Left lobe of liver (tissue), 2 donors: ENCODE measurements around the gene IGFL4. TPM values are rescaled to one million over a fixed set of nuclear protein-coding genes. Genes with fewer than 3 reads are reported as not detected.

Experiments used
- ATAC-seq: fragments of 200-7000 bp; cut with Tn5 transposase; one replicate; pipeline ENCODE4 v1.9.1; 2020; ENCODE audit warnings: mild to moderate bottlenecking, moderate library complexity
- DNase-seq: peaks from one replicate; pipeline ENCODE4 v3.0.0-alpha.2; 2020; ENCODE audit warnings: low spot score
- total RNA-seq: library from RNA; stranded (reverse); gene quantifications from one replicate; pipeline ENCODE4 v1.2.1, GENCODE V29; 2021
- donor health status: DM: no; HTN: no; CAD: no; lungs with moderate emphysema.
- donor health status: DM: no; HTN: yes; CAD: no.

IGFL4 gene
- total RNA-seq, 1 donor from 2014 or later: not detected

- ATAC-seq (no peak), DNase-seq (peak; percentile 45)
Observed at GRCh38 chr19:46022431-46023310, 18.1 kb downstream of the IGFL4 start, which contains the start of gene PGLYRP1. Gene PGLYRP1, minus strand, starts transcription at chr19:46023053. Its CDS starts 32 bp downstream, at chr19:46023021.

GRCh38 chr19:46022061-46022430 lies 18.8 kb downstream of the IGFL4 start:
- DNase-seq: no peak
- ATAC-seq: no peak

DNA sequence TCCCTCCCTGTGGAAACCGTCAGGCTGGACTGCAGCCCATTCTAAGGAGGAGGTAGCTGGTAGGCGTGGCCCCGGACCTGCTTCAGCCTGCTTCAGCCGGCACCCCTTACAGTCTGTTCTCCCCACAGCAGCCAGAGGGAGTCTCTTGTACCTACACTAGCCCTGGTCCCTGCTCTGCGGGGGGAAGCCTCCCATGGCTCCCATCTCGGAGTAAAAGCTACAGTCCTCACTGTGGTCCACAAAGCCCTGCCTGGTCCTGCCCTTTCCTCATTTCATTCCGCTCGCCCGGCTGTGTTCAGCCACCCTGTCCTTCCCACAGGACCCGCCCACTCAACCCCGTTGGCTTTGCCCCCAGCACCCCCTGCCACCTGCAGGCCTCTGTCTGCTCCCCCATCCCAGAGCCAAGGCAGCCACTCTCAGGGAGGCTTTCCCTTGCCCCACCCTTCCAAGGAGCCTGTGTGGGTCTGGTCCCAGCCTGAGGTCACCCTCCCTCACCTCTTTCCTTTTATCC lies 19.2 kb downstream of the IGFL4 start:
- ATAC-seq: no peak
- no peak for DNase-seq

DNA sequence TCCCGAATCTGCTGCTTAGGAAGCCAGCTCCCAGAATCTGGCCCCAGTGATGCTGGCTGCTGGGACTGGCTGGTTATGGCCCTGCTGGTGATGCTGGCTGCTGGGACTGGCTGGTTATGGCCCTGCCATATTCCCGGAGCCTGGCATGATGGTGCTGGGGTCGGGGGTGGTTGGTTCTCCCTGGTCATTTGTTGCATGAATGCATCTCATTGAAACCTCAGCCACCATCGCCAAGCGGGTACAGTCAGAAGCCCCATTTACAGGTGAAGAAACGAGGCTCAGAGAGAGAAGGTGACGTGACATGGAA lies 20.0 kb downstream of the IGFL4 start:
- DNase-seq (no peak), ATAC-seq (no peak)

DNA sequence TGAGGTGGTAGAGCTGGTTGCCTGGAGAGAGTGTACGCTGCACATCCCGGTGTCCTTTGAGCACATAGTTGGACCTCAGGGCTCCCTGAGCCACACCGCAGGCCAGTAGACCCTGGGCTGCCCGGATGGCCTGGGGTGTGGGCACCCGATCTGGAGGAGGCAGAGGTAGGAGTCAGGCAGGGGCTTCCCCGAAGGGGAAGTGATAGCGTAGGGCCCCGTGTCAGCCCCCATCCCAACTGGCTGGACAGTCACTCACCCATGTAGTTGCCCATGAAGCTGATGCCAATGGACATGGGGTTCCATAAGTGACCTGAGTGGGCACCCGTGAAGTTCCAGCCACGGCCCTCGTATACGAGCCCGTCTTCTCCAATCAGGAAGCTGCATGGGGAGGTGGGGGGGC lies 21.5 kb downstream of the IGFL4 start:
- ATAC-seq (no peak), DNase-seq (no peak)

GRCh38 chr19:46018729-46019251 lies 22.0 kb downstream of the IGFL4 start:
- DNase-seq (no peak), ATAC-seq (no peak)

DNA sequence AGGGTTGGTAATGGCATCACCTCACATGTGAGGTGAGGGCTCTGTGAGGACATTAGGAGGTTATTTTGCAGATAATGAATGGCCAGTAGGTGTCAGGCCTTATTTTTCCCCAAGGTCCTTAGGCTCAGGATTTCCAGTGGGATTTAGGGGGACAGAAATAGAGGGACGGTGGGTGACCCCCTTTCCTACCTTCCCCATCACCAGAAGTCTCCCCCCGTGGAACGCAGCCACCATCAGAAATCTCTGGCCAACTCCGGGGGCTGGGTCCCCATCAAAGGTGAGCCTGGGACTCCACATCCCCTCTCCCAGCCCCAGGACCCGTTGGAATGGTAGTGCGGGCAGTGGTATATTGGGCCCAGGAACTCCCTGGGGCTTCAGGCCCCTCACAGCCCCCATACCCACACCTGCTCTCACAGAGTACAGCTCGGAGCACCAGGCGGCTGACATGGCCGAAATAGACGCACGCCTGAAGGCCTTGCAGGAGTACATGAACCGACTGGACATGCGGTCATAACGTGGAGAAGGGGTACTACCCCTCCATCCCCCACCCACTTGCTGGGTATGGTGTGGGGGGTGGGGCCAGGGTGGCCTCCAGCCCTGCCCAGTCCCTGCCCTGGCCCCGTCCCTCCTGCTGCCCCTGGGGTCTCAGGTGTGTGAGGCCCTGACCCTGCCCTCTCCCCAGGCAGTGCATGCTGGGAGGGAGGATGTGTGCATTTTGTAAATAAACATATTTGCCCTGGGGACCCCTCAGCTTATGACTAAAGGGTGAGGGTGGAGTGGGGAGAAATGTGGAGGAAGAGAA lies 22.7 kb downstream of the IGFL4 start:
- ATAC-seq (no peak), DNase-seq (no peak)

DNA sequence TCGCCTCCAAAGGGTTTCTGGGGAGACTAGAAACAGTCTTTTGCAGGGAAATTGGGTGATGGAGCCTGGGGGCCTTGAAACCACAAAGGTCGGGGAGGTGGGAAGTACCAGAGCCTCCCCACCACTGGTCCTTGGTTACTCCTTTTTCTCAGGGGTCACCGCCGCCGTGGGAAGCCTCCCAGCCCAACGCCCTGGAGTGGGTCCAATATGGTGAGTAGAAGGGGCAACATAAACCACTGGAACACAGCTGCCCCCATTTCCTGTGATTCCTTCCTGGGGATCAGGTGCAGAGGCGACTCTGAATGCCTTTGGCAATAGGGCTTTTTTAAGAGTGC lies 23.7 kb downstream of the IGFL4 start:
- ATAC-seq (no peak), DNase-seq (no peak)

GRCh38 chr19:46016426-46017094 lies 24.2 kb downstream of the IGFL4 start:
- DNase-seq (peak; percentile 85), ATAC-seq (peak; percentile 90)

GRCh38 chr19:46015687-46016425 lies 24.9 kb downstream of the IGFL4 start:
- DNase-seq (no peak), ATAC-seq (peak; percentile 12)

- ATAC-seq (peak; percentile 66), DNase-seq (peak; percentile 71)
Observed at GRCh38 chr19:46014941-46015686, 25.7 kb downstream of the IGFL4 start.

- ATAC-seq: no peak
- DNase-seq: no peak
Observed at GRCh38 chr19:46014534-46014933, 26.3 kb downstream of the IGFL4 start.

DNA sequence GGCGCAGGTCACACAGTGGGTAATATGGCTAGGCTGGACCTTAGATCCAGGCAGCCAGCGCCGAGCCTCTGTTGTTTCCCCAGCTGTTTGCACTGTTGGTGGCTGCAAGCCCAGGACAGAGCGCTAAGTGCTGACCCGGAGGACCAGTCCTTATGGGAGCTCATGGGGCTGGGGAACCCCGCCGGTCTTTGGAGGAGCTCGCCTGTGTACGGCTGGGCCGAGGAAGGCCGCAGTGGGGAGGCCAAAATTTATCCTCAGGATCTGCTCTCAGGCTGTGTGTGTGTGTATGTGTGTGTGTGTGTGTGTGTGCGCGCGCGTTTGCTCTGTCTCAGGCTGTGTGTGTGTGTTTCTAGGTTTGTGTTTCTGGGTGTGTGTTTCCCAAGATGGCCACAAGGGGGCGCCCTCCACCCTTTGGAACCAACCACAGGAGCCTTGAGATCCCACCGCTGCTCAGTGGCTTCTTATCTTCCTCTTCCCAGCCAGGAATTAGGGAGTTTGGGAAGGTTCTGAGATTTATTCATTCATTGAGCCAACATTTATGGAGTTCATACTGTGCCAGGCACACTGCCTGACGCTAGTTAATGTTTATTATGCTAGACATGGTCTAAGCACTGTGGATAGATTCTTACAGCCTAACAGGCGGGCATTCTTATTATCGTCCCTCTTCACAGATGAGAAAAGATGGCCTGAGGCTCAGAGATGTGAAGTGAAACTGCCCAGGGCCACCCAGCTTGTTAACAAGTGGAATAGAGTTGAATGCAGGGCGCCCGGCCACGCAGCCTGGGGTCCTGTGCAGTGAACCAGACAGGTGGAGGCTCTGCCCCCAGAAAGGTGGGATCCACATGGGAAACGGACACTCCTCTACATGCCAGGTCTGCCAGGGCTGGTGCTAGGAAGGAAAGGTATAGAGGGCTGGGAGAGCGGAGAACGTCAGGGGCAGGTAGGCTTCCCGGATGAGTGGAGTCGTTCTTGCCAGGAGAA lies 31.0 kb downstream of the IGFL4 start:
- ATAC-seq (peak; percentile 92), DNase-seq (peak; percentile 66)

GRCh38 chr19:46006411-46006810 lies 34.4 kb downstream of the IGFL4 start:
- no peak for DNase-seq
- ATAC-seq: no peak

GRCh38 chr19:46002678-46003275 lies 38.0 kb downstream of the IGFL4 start:
- DNase-seq (no peak), ATAC-seq (no peak)

DNA sequence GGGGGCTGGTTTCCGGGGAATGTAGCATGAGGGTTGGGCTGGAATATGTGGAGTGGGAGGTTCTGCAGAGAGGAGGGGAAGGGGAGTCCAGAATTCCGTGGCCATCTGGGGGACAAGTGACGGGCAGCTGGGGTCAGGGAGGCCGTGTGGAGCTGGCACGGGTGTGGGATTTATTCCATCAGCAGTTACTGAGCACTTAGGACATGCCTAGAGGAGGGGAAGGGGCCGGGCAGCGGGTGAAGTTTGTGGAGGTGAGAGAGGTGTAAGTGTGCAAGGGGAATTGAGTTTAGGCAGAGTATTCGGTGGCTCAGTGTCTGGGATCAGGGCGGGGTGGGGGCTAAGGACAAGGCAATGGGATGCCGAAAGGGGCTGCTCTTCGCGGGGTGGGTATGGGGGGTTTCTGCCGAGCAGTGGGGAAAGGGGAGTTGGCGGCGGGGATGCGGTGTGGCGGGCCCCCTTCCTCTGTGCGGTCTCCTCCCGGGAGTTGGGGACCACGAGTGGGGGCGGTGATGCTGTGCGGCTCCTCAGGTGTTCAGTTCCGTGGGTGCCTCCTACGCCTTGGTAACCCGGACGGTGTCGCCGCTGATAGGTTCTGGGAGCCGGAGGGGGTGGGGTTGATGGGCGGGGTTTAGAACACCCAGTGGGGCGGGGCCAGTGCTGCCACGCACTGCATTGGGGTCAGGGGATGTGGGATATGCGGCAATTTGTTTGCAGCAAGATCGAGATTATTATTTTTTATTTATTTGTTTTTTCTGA lies 40.1 kb downstream of the IGFL4 start:
- no peak for DNase-seq
- peak; percentile 36 for ATAC-seq

DNA sequence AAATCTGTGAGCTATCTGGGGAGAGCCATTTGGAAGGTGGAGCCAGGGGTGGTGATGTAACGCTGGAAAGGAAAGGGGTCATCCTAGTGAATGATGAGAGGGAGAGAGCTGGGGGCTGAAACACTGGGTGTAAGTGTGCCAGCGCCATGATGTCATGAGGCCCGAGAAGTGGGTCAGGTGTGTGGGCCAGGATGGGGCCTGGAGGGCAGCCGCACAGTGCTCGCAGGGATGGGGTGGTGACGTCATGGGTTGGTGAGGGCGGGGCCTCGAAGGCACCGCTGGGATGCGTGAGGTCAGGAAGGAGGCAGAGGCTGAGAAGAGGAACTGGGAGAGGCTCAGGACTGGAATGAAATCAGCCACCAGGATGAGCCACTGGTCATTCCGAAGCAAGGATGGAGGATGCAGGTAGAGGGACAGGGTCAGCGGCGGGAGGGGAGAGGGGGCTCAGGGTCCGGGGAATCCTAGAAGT lies 41.1 kb downstream of the IGFL4 start:
- DNase-seq (no peak), ATAC-seq (no peak)
